HG02571 (cell line): ENCODE data around the gene KRTAP5-6.
"Not testable (repeated sequence)": the region's sequence is repeated elsewhere in the genome, so short reads cannot be mapped to it uniquely, and the experiment has no call there.

Experiments
- ATAC-seq: cut with Tn5 transposase; IDR thresholded peaks from one replicate; pipeline ENCODE4 v1.9.1; 2021; ENCODE audit warnings: mild to moderate bottlenecking, moderate library complexity; ENCODE audit not compliant: unreplicated experiment

Gene KRTAP5-6

GRCh38 chr11:1661454-1662269 lies 35.3 kb upstream of the KRTAP5-6 start:
- not testable (repeated sequence) for ATAC-seq

GRCh38 chr11:1662699-1663283 lies 34.2 kb upstream of the KRTAP5-6 start:
- ATAC-seq, result not testable (repeated sequence)

- no peak for ATAC-seq
Measured at GRCh38 chr11:1665313-1665712, 31.7 kb upstream of the KRTAP5-6 start.

GRCh38 chr11:1667121-1667850 lies 29.7 kb upstream of the KRTAP5-6 start:
- no peak for ATAC-seq

GRCh38 chr11:1667906-1668305 lies 29.1 kb upstream of the KRTAP5-6 start:
- no peak for ATAC-seq

GRCh38 chr11:1668911-1669473 lies 28.0 kb upstream of the KRTAP5-6 start:
- no peak for ATAC-seq

- ATAC-seq, result no peak
Measured at GRCh38 chr11:1669546-1670218, 27.3 kb upstream of the KRTAP5-6 start.

- ATAC-seq, result not testable (repeated sequence)
Measured at GRCh38 chr11:1670457-1670856, 26.5 kb upstream of the KRTAP5-6 start.

GRCh38 chr11:1670905-1671371 lies 26.1 kb upstream of the KRTAP5-6 start:
- ATAC-seq, result no peak

- no peak for ATAC-seq
Measured at GRCh38 chr11:1671658-1672057, 25.3 kb upstream of the KRTAP5-6 start.

GRCh38 chr11:1672613-1673350 lies 24.2 kb upstream of the KRTAP5-6 start:
- no peak for ATAC-seq

- no peak for ATAC-seq
Measured at GRCh38 chr11:1673446-1674172, 23.4 kb upstream of the KRTAP5-6 start.

- ATAC-seq, result no peak
Measured at GRCh38 chr11:1674173-1675131, 22.5 kb upstream of the KRTAP5-6 start.

- no peak for ATAC-seq
Measured at GRCh38 chr11:1675536-1676228, 21.3 kb upstream of the KRTAP5-6 start.

GRCh38 chr11:1676229-1676740 lies 20.7 kb upstream of the KRTAP5-6 start:
- ATAC-seq, result no peak

- no peak for ATAC-seq
Measured at GRCh38 chr11:1679881-1680280, 17.1 kb upstream of the KRTAP5-6 start.

GRCh38 chr11:1682225-1682905 lies 14.6 kb upstream of the KRTAP5-6 start:
- ATAC-seq, result no peak
